ENCODE results near the gene CHL1. TPM values are rescaled to one million over a fixed set of nuclear protein-coding genes. Genes with fewer than 3 reads are reported as not detected.

CHL1 gene
- polyA plus RNA-seq, 2 of the 4 experiments (the other 2 are of a cell fraction) = 0.05 TPM; not detected in 1

GRCh38 chr3:435161-435560, 238.6 kb downstream of the CHL1 start:
- ChIA-PET CTCF (no interaction called here), POLR2A (no interaction called here)
- H3K4me1 ChIP-seq = no peaks in the 10 kb centered on the region
- ATAC-seq (no peak), DNase-seq (ENCODE audit: low read depth in 1 of 2, low spot score in 1 of 2) (no peak), FAIRE-seq (no peak)
- H3K9me3 ChIP-seq = no peaks in the 10 kb centered on the region
- H3K27ac ChIP-seq = no peak overlapping the region
- no peak overlapping the region for H3K4me2 ChIP-seq
- H3K4me3 ChIP-seq = no peak overlapping the region
- WGBS (ENCODE audit: missing lambda C conversion rate) = 5% methylated on average over 3 of the region's 3 CpGs
- TF ChIP-seq RNF2 (IDR thresholded peaks at IDR 0.05; ENCODE audit: borderline replicate concordance, low read depth) (no peak), CBX2 (IDR thresholded peaks at IDR 0.05; ENCODE audit: borderline replicate concordance, low read depth) (no peak), REST (IDR thresholded peaks at IDR 0.05) (no peak), KDM5A (IDR thresholded peaks at IDR 0.05) (no peak), FOSL2 (IDR thresholded peaks at IDR 0.05) (no peak), FOSL2 (CRISPR knock-in tag; IDR thresholded peaks at IDR 0.05) (no peak), HOXB13 (CRISPR knock-in tag; IDR thresholded peaks at IDR 0.05; ENCODE audit: low read depth) (no peak), HOXA7 (CRISPR knock-in tag; IDR thresholded peaks at IDR 0.05) (no peak), MAZ (IDR thresholded peaks at IDR 0.05; ENCODE audit: borderline replicate concordance, low read depth, low read length) (no peak)

GRCh38 chr3:436053-436452, 239.5 kb downstream of the CHL1 start:
- ATAC-seq = no peak
- no peak for FAIRE-seq
- H3K9me3 ChIP-seq = no peaks in the 10 kb centered on the region
- POLR2A ChIA-PET = no interaction called here
- 8% methylated on average over 2 of the region's 2 CpGs for WGBS (ENCODE audit: missing lambda C conversion rate)
- H3K4me2 ChIP-seq = no peak overlapping the region
- H3K4me1 ChIP-seq = no peaks in the 10 kb centered on the region
- TF ChIP-seq POLR2AphosphoS2 (conservative IDR thresholded peaks at IDR 0.05; ENCODE audit: low read length) (no peak), ELK1 (IDR thresholded peaks at IDR 0.05; ENCODE audit: low read depth, low read length) (no peak), NPAS2 (CRISPR knock-in tag; IDR thresholded peaks at IDR 0.05; ENCODE audit: borderline replicate concordance) (no peak), FOXS1 (CRISPR knock-in tag; IDR thresholded peaks at IDR 0.05) (no peak), MAX (IDR thresholded peaks at IDR 0.05) (no peak), GATA3 (IDR thresholded peaks at IDR 0.05; ENCODE audit: borderline replicate concordance) (no peak), NFE2L2 (conservative IDR thresholded peaks at IDR 0.05; ENCODE audit: low read length) (no peak)
- CTCF ChIA-PET = no interaction called here
- no peak overlapping the region for H3K27ac ChIP-seq
- no peak overlapping the region for H3K4me3 ChIP-seq
- DNase-seq (ENCODE audit: low read depth in 1 of 2, low spot score in 1 of 2) = no peak

GRCh38 chr3:440826-441225, 244.3 kb downstream of the CHL1 start:
- H3K27ac ChIP-seq = no peak overlapping the region
- no peak for DNase-seq (ENCODE audit: low read depth in 1 of 2, low spot score in 1 of 2)
- TF ChIP-seq RCOR1 (IDR thresholded peaks at IDR 0.05; ENCODE audit: low read depth, low read length) (no peak), USF2 (IDR thresholded peaks at IDR 0.05) (no peak), CHD4 (IDR thresholded peaks at IDR 0.05; ENCODE audit: borderline replicate concordance) (no peak), BHLHE40 (IDR thresholded peaks at IDR 0.05; ENCODE audit: low read depth, low read length) (no peak), CTCF (IDR thresholded peaks at IDR 0.05) (no peak), NPAS2 (CRISPR knock-in tag; IDR thresholded peaks at IDR 0.05; ENCODE audit: borderline replicate concordance) (no peak)
- no peaks in the 10 kb centered on the region for H3K9me3 ChIP-seq
- no peak overlapping the region for H3K4me2 ChIP-seq
- CTCF ChIA-PET = interaction anchor here (0.7 kb wide), 1 partner anchor 60 kb away, joined by 3 read pairs; no protein-coding TSS in a partner anchor
- POLR2A ChIA-PET = no interaction called here
- no peak for ATAC-seq
- H3K4me3 ChIP-seq = no peak overlapping the region
- no peaks in the 10 kb centered on the region for H3K4me1 ChIP-seq
- WGBS (ENCODE audit: missing lambda C conversion rate) = 17% methylated on average over 5 of the region's 5 CpGs
- no peak for FAIRE-seq

All from A549 (cell line).